Activated CD4-positive, alpha-beta memory T cell treated with anti-CD3 and anti-CD28 coated beads, Interleukin-2, amount 10 ng/mL, durations not matched to agents 7 days and 5 days (primary cell): ENCODE data around the gene SLC29A2. TPM values are rescaled to one million over a fixed set of nuclear protein-coding genes. Genes with fewer than 3 reads are reported as not detected.
"Not testable (repeated sequence)": the region's sequence is repeated elsewhere in the genome, so short reads cannot be mapped to it uniquely, and the experiment has no call there.

Source experiments
- CTCF ChIA-PET: fragments of 350-600 bp; sonication (Branson Sonifier 250); formaldehyde crosslinking; loops from one replicate; lab custom pipeline; 2021; ENCODE audit warnings: antibody characterized with exemption, inconsistent platforms; lab: Charles Lee
- POLR2A ChIA-PET: fragments of 350-600 bp; sonication (Branson Sonifier 250); formaldehyde crosslinking; loops from one replicate; lab custom pipeline; 2021; ENCODE audit warnings: antibody characterized with exemption; lab: Charles Lee
- DNase-seq: peaks from one replicate; pipeline ENCODE4 v3.0.0-alpha.2; 2020
- H3K27ac Mint-ChIP-seq: one replicate; pipeline ENCODE4 v1.8.0; 2021; ENCODE audit warnings: mild to moderate bottlenecking, mixed read lengths
- H3K27me3 Mint-ChIP-seq: one replicate; pipeline ENCODE4 v1.8.0; 2021; ENCODE audit warnings: mixed read lengths
- H3K36me3 Mint-ChIP-seq: one replicate; pipeline ENCODE4 v1.8.0; 2021; ENCODE audit warnings: low read depth, mixed read lengths
- H3K4me1 Mint-ChIP-seq: one replicate; pipeline ENCODE4 v1.8.0; 2021; ENCODE audit warnings: mixed read lengths
- H3K4me3 Mint-ChIP-seq: one replicate; pipeline ENCODE4 v1.8.0; 2021; ENCODE audit warnings: mild to moderate bottlenecking, mixed read lengths
- H3K9me3 Mint-ChIP-seq: one replicate; pipeline ENCODE4 v1.8.0; 2021; ENCODE audit warnings: mixed read lengths
- total RNA-seq, 2 experiments: library from RNA; stranded (reverse); gene quantifications; one replicate each; pipeline ENCODE4 v1.2.3, GENCODE V29; 2021

Gene SLC29A2
- total RNA-seq, 2 experiments from 2014 or later, result 8.4 to 9.0 TPM

DNA sequence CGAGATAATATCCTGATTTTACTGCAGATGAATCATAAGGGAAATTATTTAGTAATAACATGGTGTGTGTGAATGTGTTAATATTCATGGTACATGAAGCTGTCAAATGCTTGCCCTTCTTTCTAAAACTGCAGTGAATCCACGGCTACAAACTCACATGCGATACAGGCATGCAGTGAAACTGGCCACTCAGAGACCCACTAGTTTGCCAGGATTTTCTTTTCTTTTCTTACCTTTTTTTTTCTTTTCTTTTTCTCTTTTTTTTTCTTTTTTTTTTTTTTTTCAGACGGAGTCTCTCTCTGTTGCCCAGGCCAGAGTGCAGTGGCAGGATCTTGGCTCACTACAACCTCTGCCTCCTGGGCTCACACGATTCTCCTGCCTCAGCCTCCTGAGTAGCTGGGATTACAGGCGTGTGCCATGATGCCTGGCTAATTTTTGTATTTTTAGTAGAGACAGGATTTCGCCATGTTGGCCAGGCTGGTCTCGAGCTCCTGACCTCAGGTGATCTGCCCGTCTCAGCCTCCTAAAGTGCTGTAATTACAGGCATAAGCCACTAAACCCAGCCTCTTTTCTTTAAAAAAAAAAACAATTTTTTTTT is 2.2 kb upstream of the SLC29A2 start:
- H3K9me3 Mint-ChIP-seq, H3K4me3 Mint-ChIP-seq, H3K27me3 Mint-ChIP-seq, H3K27ac Mint-ChIP-seq, H3K36me3 Mint-ChIP-seq, DNase-seq: not testable (repeated sequence)
- peaks cover 19% of the 10 kb centered on the region for H3K4me1 Mint-ChIP-seq
- POLR2A ChIA-PET, result interaction anchor here (0.6 kb wide), 1 partner anchor 12 kb away, joined by 3 read pairs; no protein-coding TSS in a partner anchor
- CTCF ChIA-PET, result interaction anchor here (0.7 to 4.0 kb wide), 4 partner anchors 8 to 15 kb away, joined by 4 to 24 read pairs (median 8); no protein-coding TSS in a partner anchor

- Mint-ChIP-seq H3K9me3 (no peaks in the 10 kb centered on the region), H3K4me1 (peaks cover 19% of the 10 kb centered on the region), H3K27ac (no peak overlapping the region), H3K4me3 (peak overlapping the region; percentile 13), H3K36me3 (no peaks in the 10 kb centered on the region), H3K27me3 (peaks cover 9% of the 10 kb centered on the region)
- CTCF ChIA-PET, result interaction anchor here (2.1 to 4.0 kb wide), 3 partner anchors 10 to 16 kb away, joined by 8 to 24 read pairs (median 8); no protein-coding TSS in a partner anchor
- POLR2A ChIA-PET, result no interaction called here
- no peak for DNase-seq
Measured at GRCh38 chr11:66373265-66373664, 1.7 kb upstream of the SLC29A2 start.

DNA sequence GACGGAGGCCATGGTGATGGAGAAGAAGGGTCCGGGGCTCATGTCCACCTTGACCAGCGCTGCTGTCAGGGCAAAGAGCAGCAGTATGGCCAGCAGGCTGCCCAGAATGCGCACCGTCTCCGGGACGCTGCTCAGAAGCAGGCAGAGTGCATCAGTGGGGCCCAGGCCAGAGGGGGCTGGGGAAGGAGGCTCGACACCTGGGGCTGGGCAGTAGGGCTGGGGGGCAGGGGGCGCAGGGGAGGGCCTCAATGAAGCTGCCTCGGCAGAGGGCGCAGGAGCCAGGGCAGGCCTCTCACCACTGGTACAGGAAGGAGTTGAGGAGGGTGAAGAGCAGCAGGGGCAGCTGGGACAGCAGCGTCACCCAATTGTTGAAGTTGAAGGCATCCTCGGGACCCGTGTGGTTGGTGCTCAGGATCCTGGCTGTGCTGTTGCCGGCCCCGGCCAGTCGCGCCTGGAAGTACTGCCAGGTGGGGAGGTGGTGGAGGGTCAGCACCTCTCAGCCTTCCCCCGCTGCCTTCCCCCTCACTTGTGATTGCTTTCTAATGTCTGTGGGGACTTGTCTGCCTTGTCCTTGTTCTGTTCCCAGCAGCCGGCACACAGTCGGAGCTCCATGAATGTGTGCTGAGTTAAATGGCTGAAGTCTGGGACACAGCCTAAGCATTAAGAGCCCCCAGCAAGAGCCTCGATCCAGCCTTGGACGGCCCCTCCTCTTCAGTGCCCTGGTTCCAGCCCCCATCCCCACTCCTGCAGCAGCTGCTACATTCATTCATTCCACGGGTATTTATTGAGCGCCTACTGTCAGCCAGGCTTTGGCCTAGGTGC is 2.3 kb downstream of the SLC29A2 start:
- Mint-ChIP-seq H3K4me3 (peak overlapping the region; percentile 21), H3K36me3 (no peaks in the 10 kb centered on the region), H3K4me1 (peaks cover 19% of the 10 kb centered on the region), H3K9me3 (no peaks in the 10 kb centered on the region), H3K27ac (no peak overlapping the region), H3K27me3 (peaks cover 5% of the 10 kb centered on the region)
- DNase-seq, result no peak
- ChIA-PET CTCF (interaction anchor here (1.0 to 1.9 kb wide), 2 partner anchors 17 to 57 kb away, joined by 3 to 13 read pairs; no protein-coding TSS in a partner anchor), POLR2A (interaction anchor here (3.7 kb wide), 1 partner anchor 24 kb away, joined by 23 read pairs; the partner anchor contains the start of gene BRMS1)

- CTCF ChIA-PET, result no interaction called here
- H3K27me3 Mint-ChIP-seq, result peaks cover 3% of the 10 kb centered on the region
- H3K4me3 Mint-ChIP-seq, result no peak overlapping the region
- H3K36me3 Mint-ChIP-seq, result no peaks in the 10 kb centered on the region
- no peak for DNase-seq
- peaks cover 19% of the 10 kb centered on the region for H3K4me1 Mint-ChIP-seq
- POLR2A ChIA-PET, result no interaction called here
- no peaks in the 10 kb centered on the region for H3K9me3 Mint-ChIP-seq
- H3K27ac Mint-ChIP-seq, result no peak overlapping the region
Measured at GRCh38 chr11:66368484-66368883, 3.1 kb downstream of the SLC29A2 start.

GRCh38 chr11:66367561-66368312 is 3.8 kb downstream of the SLC29A2 start:
- H3K4me3 Mint-ChIP-seq, result no peak overlapping the region
- no peaks in the 10 kb centered on the region for H3K9me3 Mint-ChIP-seq
- H3K4me1 Mint-ChIP-seq, result peaks cover 17% of the 10 kb centered on the region
- no peaks in the 10 kb centered on the region for H3K36me3 Mint-ChIP-seq
- no peaks in the 10 kb centered on the region for H3K27me3 Mint-ChIP-seq
- no peak overlapping the region for H3K27ac Mint-ChIP-seq
- DNase-seq, result no peak
- ChIA-PET CTCF (interaction anchor here (1.3 to 5.6 kb wide), 2 partner anchors 17 to 55 kb away, joined by 4 to 35 read pairs; no protein-coding TSS in a partner anchor), POLR2A (no interaction called here)

DNA sequence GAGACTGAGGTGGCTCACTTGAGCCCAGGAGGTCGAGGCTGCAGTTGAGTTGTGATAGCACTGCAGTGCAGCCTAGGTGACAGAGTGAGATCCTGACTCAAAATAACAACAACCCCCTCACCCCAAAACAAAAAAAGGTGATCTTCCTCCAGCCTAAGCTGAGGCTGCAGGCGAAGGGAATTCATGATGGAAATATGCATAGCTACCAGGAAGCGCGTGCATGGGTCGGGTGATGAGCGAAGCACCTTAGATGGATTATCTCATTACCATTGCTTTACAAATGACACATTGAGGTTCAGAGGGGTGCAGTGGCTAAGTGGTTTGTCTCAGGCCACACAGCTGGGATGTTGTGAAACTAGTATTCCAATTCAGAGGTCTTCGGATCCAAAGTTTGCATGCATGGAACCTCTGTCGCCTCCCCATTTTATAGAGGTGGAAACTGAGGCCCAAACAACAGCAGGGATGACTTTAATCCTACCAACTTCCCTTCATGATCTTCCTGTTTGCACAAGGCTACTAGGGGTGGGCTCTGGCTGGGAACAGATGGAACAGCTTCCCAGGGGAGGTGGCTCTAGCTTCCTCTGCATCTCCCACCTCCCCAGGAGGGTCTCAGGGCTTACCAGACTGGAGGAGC is 4.6 kb downstream of the SLC29A2 start:
- no peak for DNase-seq
- H3K4me1 Mint-ChIP-seq, result peaks cover 11% of the 10 kb centered on the region
- no peak overlapping the region for H3K27ac Mint-ChIP-seq
- H3K36me3 Mint-ChIP-seq, result no peaks in the 10 kb centered on the region
- H3K4me3 Mint-ChIP-seq, result no peak overlapping the region
- no peaks in the 10 kb centered on the region for H3K27me3 Mint-ChIP-seq
- CTCF ChIA-PET, result interaction anchor here (1.3 to 5.6 kb wide), 2 partner anchors 18 to 54 kb away, joined by 4 to 35 read pairs; no protein-coding TSS in a partner anchor
- POLR2A ChIA-PET, result no interaction called here
- no peaks in the 10 kb centered on the region for H3K9me3 Mint-ChIP-seq

DNA sequence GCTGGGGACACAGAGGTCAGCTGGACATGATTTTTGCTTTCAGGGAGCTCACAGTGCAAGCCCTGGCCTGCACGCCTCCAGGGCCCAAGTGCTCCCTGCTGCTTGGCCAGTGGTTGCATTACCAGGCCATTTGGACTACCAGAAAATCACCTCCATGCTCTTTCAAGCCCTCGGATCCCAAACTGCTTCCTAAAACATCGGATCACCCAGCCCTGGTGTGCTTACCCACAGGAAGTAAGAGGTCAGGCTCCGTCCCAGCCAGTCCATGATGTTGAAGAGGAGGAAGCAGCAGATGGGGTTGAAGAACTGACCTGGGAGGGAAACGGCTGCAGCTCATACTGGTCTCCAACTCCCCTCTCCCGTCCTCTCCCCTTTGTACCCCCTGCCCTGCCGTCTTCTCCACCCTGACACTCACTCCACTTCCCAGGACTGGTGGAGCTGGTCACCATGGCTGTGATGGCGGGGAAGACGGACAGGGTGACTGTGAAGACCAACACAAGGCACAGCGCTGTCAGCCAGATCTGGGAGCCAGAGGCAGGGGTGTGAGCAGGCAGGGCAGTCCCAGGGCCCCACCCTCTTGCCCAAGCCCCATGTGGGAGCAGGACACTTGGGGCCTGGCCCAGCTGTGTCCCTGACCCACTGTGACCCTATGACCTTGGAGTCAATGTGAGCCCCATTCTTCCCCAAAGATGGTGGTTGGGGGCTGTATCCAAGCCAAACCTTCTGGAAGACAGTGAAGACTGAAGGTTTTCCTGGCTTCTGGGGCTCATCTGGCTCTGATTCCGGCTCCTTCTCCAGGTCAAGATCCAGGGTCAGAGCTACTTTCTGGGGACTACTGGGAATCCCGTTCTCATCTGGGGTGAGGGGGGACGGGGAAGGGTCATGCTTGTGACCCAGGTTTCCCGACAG is 5.6 kb downstream of the SLC29A2 start:
- H3K27me3 Mint-ChIP-seq, result no peaks in the 10 kb centered on the region

GRCh38 chr11:66365166-66365565 is 6.4 kb downstream of the SLC29A2 start:
- no peak overlapping the region for H3K4me3 Mint-ChIP-seq
- no peaks in the 10 kb centered on the region for H3K9me3 Mint-ChIP-seq
- DNase-seq, result no peak
- no peaks in the 10 kb centered on the region for H3K27me3 Mint-ChIP-seq
- H3K4me1 Mint-ChIP-seq, result peaks cover 5% of the 10 kb centered on the region
- no peaks in the 10 kb centered on the region for H3K36me3 Mint-ChIP-seq
- POLR2A ChIA-PET, result interaction anchor here (0.8 kb wide), 1 partner anchor 27 kb away, joined by 3 read pairs; no protein-coding TSS in a partner anchor
- CTCF ChIA-PET, result interaction anchor here (0.6 to 5.6 kb wide), 4 partner anchors 9 to 24 kb away, joined by 3 to 35 read pairs (median 9); partner anchors contain the start of gene B4GAT1
- no peak overlapping the region for H3K27ac Mint-ChIP-seq

More for the DNA sequence above, 5.6 kb downstream of the SLC29A2 start:
- POLR2A ChIA-PET, result interaction anchor here (0.8 kb wide), 1 partner anchor 28 kb away, joined by 3 read pairs; no protein-coding TSS in a partner anchor
- Mint-ChIP-seq H3K36me3 (no peaks in the 10 kb centered on the region), H3K4me3 (no peak overlapping the region), H3K4me1 (peaks cover 10% of the 10 kb centered on the region), H3K27ac (no peak overlapping the region), H3K9me3 (no peaks in the 10 kb centered on the region)
- CTCF ChIA-PET, result interaction anchor here (0.6 to 5.6 kb wide), 5 partner anchors 8 to 53 kb away, joined by 3 to 35 read pairs (median 4); partner anchors contain the start of gene B4GAT1
- no peak for DNase-seq

DNA sequence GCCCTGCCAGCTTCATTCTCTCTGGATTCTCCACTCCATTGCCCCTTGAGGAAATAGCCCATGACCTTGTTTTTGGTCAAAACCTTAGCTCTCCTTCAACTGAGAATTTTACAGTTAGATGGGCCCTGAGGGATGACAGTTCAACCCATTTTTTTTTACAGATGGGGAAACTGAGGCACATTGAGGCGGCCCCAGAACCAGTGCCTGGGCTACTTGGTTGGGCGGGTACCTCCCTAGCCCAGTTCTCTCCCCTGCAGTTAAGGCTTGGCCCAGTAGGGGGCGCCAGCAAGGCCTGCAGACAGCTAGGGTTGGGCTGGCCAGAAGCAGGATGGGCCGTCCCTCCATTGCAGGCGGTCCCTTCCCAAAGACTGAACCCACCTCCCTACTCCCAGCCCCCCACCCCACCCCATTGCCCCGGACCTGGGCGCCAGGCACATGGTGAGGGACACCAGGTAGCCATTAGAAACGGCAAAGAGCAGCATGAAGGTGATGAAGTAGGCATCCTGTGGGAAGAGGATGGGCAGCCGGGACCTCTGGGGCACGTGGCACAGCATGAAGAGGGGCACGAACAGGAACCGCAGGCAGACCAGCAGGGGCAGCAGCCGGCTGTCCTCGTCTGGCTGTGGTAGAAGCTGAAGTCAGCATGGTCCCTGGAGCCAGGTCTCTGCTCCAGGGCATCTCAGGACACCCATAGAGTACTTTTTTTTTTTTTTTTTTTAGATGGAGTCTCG is 7.6 kb downstream of the SLC29A2 start:
- no peaks in the 10 kb centered on the region for H3K9me3 Mint-ChIP-seq
- no peak overlapping the region for H3K27ac Mint-ChIP-seq
- H3K27me3 Mint-ChIP-seq, result no peaks in the 10 kb centered on the region
- no peaks in the 10 kb centered on the region for H3K36me3 Mint-ChIP-seq
- DNase-seq, result peak; percentile 76
- POLR2A ChIA-PET, result interaction anchor here (0.8 to 1.7 kb wide), 2 partner anchors 8 to 9 kb away, joined by 3 to 7 read pairs; partner anchors contain the start of gene SLC29A2
- no peak overlapping the region for H3K4me3 Mint-ChIP-seq
- CTCF ChIA-PET, result interaction anchor here (0.7 to 5.6 kb wide), 9 partner anchors 9 to 711 kb away, joined by 3 to 35 read pairs (median 6); partner anchors contain the start of genes RIN1 and SLC29A2
- H3K4me1 Mint-ChIP-seq, result no peaks in the 10 kb centered on the region

GRCh38 chr11:66363187-66363601 is 8.4 kb downstream of the SLC29A2 start:
- H3K9me3 Mint-ChIP-seq, result no peaks in the 10 kb centered on the region
- H3K36me3 Mint-ChIP-seq, result no peaks in the 10 kb centered on the region
- POLR2A ChIA-PET, result interaction anchor here (1.0 to 1.7 kb wide), 2 partner anchors 8 to 9 kb away, joined by 3 to 7 read pairs; no protein-coding TSS in a partner anchor
- H3K27ac Mint-ChIP-seq, result no peak overlapping the region
- no peaks in the 10 kb centered on the region for H3K27me3 Mint-ChIP-seq
- no peak for DNase-seq
- CTCF ChIA-PET, result interaction anchor here (1.2 to 5.6 kb wide), 7 partner anchors 9 to 28 kb away, joined by 4 to 35 read pairs (median 7); partner anchors contain the start of genes RIN1 and SLC29A2
- no peaks in the 10 kb centered on the region for H3K4me1 Mint-ChIP-seq
- no peak overlapping the region for H3K4me3 Mint-ChIP-seq
